GM23338 (cell line): ENCODE results near the gene ADGRD2. TPM values are rescaled to one million over a fixed set of nuclear protein-coding genes. Genes with fewer than 3 reads are reported as not detected.

Experiments used
- ATAC-seq: fragments of 200-7000 bp; cut with Tn5 transposase; 3 replicates; pipeline ENCODE4 v1.9.1; 2020
- DNase-seq: peaks from one replicate; pipeline ENCODE4 v3.0.0-alpha.2; 2015; ENCODE audit warnings: low spot score
- H2AFZ ChIP-seq: fragments of 200-600 bp; sonication (generic); 2 replicates; pipeline ENCODE4 v1.8.0; 2016; ENCODE audit warnings: antibody characterized with exemption, mild to moderate bottlenecking, moderate library complexity
- H3F3A ChIP-seq: fragments of 200-600 bp; sonication (generic); replicated peaks from 2 replicates; pipeline ENCODE4 v1.8.0; 2017; ENCODE audit warnings: antibody characterized with exemption, mixed run types, low read depth
- H3K27ac ChIP-seq: fragments of 200-600 bp; sonication (generic); 2 replicates; pipeline ENCODE4 v1.6.1; 2016; ENCODE audit warnings: low read depth
- H3K27me3 ChIP-seq: fragments of 200-600 bp; sonication (generic); 2 replicates; pipeline ENCODE4 v1.8.0; 2016; ENCODE audit warnings: mild to moderate bottlenecking, mixed run types, moderate library complexity; ENCODE audit not compliant: insufficient read depth
- H3K36me3 ChIP-seq: fragments of 200-600 bp; sonication (generic); 2 replicates; pipeline ENCODE4 v1.8.0; 2016; ENCODE audit warnings: mild to moderate bottlenecking; ENCODE audit not compliant: insufficient read depth
- H3K4me1 ChIP-seq: fragments of 200-600 bp; sonication (generic); 2 replicates; pipeline ENCODE4 v1.8.0; 2016; ENCODE audit warnings: mild to moderate bottlenecking, moderate library complexity; ENCODE audit not compliant: insufficient read depth
- H3K4me2 ChIP-seq: fragments of 200-600 bp; sonication (generic); 2 replicates; pipeline ENCODE4 v1.7.1; 2017; ENCODE audit warnings: mixed run types
- H3K4me3 ChIP-seq: fragments of 200-600 bp; sonication (generic); 2 replicates; pipeline ENCODE4 v1.6.1; 2016; ENCODE audit warnings: mixed run types
- H3K79me2 ChIP-seq: fragments of 200-600 bp; sonication (generic); replicated peaks from 2 replicates; pipeline ENCODE4 v1.8.0; 2017; ENCODE audit warnings: mild to moderate bottlenecking; ENCODE audit not compliant: insufficient read depth
- H3K9me2 ChIP-seq: fragments of 200-600 bp; sonication (generic); 2 replicates; pipeline ENCODE4 v1.8.0; 2017; ENCODE audit not compliant: insufficient read depth
- H4K20me1 ChIP-seq: fragments of 200-600 bp; sonication (generic); replicated peaks from 2 replicates; pipeline ENCODE4 v1.8.0; 2017; ENCODE audit warnings: mild to moderate bottlenecking; ENCODE audit not compliant: insufficient read depth
- H3K27ac Mint-ChIP-seq: 2 replicates; pipeline ENCODE4 v1.8.0; 2020; ENCODE audit warnings: inconsistent platforms, mild to moderate bottlenecking, moderate library complexity, mixed read lengths
- H3K27me3 Mint-ChIP-seq: 3 replicates; pipeline ENCODE4 v1.8.0; 2022; ENCODE audit warnings: low read depth, mild to moderate bottlenecking, moderate library complexity, mixed read lengths, inconsistent platforms; ENCODE audit not compliant: insufficient read depth, poor library complexity
- H3K36me3 Mint-ChIP-seq: 3 replicates; pipeline ENCODE4 v1.8.0; 2021; ENCODE audit warnings: low read depth, mild to moderate bottlenecking, inconsistent platforms, moderate library complexity, mixed read lengths
- H3K4me1 Mint-ChIP-seq: 3 replicates; pipeline ENCODE4 v1.8.0; 2020; ENCODE audit warnings: mild to moderate bottlenecking, inconsistent platforms, mixed read lengths
- H3K4me3 Mint-ChIP-seq: 3 replicates; pipeline ENCODE4 v1.8.0; 2021; ENCODE audit warnings: moderate library complexity, mild to moderate bottlenecking, inconsistent platforms, mixed read lengths
- H3K9me3 Mint-ChIP-seq: 3 replicates; pipeline ENCODE4 v1.8.0; 2020; ENCODE audit warnings: moderate library complexity, mild to moderate bottlenecking, inconsistent platforms, mixed read lengths
- CREB1 ChIP-seq: fragments of 250-450 bp; sonication (Bioruptor Pico); IDR thresholded peaks from 2 replicates; pipeline ENCODE4 v1.5.0; 2020; ENCODE audit warnings: low read depth, mild to moderate bottlenecking, moderate library complexity
- CTCF ChIP-seq, 2 experiments: fragments of 200-600 bp in 1 of 2; sonication (generic) in 1 of 2; conservative IDR thresholded peaks; 2 replicates each; pipeline versions ENCODE4 v1.5.1 to v1.6.1; 2016 to 2017; ENCODE audit warnings: antibody characterized with exemption in 2 of 2, low read depth in 2 of 2, mild to moderate bottlenecking in 2 of 2, moderate library complexity in 1 of 2
- ETS1 ChIP-seq: IDR thresholded peaks from 2 replicates; pipeline ENCODE4 v1.6.1; 2016; ENCODE audit warnings: antibody characterized with exemption
- EZH2 ChIP-seq: fragments of 200-600 bp; sonication (generic); IDR thresholded peaks from one replicate; pipeline ENCODE4 v1.8.0; 2017; ENCODE audit warnings: antibody characterized with exemption, mild to moderate bottlenecking, low read depth; ENCODE audit not compliant: unreplicated experiment
- EZH2phosphoT487 ChIP-seq: fragments of 200-600 bp; sonication (generic); IDR thresholded peaks from one replicate; pipeline ENCODE4 v1.8.1; 2018; ENCODE audit warnings: antibody characterized with exemption; ENCODE audit not compliant: unreplicated experiment
- JUNB ChIP-seq: IDR thresholded peaks from one replicate; pipeline ENCODE4 v1.6.1; 2016; ENCODE audit warnings: antibody characterized with exemption; ENCODE audit not compliant: unreplicated experiment
- NANOG ChIP-seq: IDR thresholded peaks from 2 replicates; pipeline ENCODE4 v1.6.1; 2016; ENCODE audit warnings: antibody characterized with exemption, borderline replicate concordance
- POLR2AphosphoS5 ChIP-seq: IDR thresholded peaks from 2 replicates; pipeline ENCODE4 v1.6.1; 2016; ENCODE audit warnings: antibody characterized with exemption, low read depth
- REST ChIP-seq: IDR thresholded peaks from one replicate; pipeline ENCODE4 v1.6.1; 2018; ENCODE audit warnings: antibody characterized with exemption; ENCODE audit not compliant: unreplicated experiment
- STAT1 ChIP-seq: IDR thresholded peaks from one replicate; pipeline ENCODE4 v1.6.1; 2016; ENCODE audit warnings: antibody characterized with exemption; ENCODE audit not compliant: unreplicated experiment
- ZNF114 ChIP-seq: fragments of 250-450 bp; sonication (Bioruptor Pico); IDR thresholded peaks from 2 replicates; pipeline ENCODE4 v1.5.0; 2020; ENCODE audit warnings: mild to moderate bottlenecking, moderate library complexity
- ZNF331 ChIP-seq: fragments of 250-450 bp; sonication (Bioruptor Pico); IDR thresholded peaks from 2 replicates; pipeline ENCODE4 v1.5.0; 2020; ENCODE audit warnings: low read depth, mild to moderate bottlenecking, moderate library complexity
- polyA plus RNA-seq: library from polyadenylated mRNA; unstranded; fragments of >200 nt; fragmentation: Nextera tagmentation; extraction: Ambion mirVana; gene quantifications from 2 replicates; pipeline ENCODE4 v1.2.1, GENCODE V29; 2016
- total RNA-seq: library from RNA; depleted of rRNA; stranded (reverse); fragments of >200 nt; shearing (Covaris generic); gene quantifications from 2 replicates; pipeline ENCODE4 v1.2.3, GENCODE V29; 2014

ADGRD2 gene
- total and polyA plus RNA-seq, 2 experiments from 2014 or later: 0.45 to 0.78 TPM

GRCh38 chr9:124482431-124483031, 32.3 kb downstream of the ADGRD2 start:
- Mint-ChIP-seq H3K4me1 (peaks cover 30% of the 10 kb centered on the region), H3K27me3 (peaks cover 37% of the 10 kb centered on the region), H3K9me3 (no peaks in the 10 kb centered on the region), H3K4me3 (peak overlapping the region; percentile 38; the same call in 2 of the 3 replicates), H3K36me3 (no peaks in the 10 kb centered on the region; the same call in 2 of the 3 replicates), H3K27ac (no peak overlapping the region)
- H4K20me1 ChIP-seq: no peaks in the 10 kb centered on the region
- H3F3A ChIP-seq: 0 out of 2 replicates have a peak, but pooled peaks cover 2% of the 10 kb centered on the region
- H3K27me3 ChIP-seq: peaks cover 41% of the 10 kb centered on the region
- H3K36me3 ChIP-seq: no peaks in the 10 kb centered on the region
- TF ChIP-seq ETS1 (no peak), ZNF114 (no peak)
- ATAC-seq: peak; percentile 21
- peaks cover 29% of the 10 kb centered on the region for H3K4me1 ChIP-seq
- no peak overlapping the region for H3K27ac ChIP-seq
- peak overlapping the region; percentile 73; the same call in 1 of the 2 replicates for H3K4me2 ChIP-seq
- H3K79me2 ChIP-seq: no peaks in the 10 kb centered on the region
- H3K4me3 ChIP-seq: peak overlapping the region; percentile 49; the same call in 1 of the 2 replicates
- H2AFZ ChIP-seq: peak overlapping the region; percentile 84; the same call in 1 of the 2 replicates
- DNase-seq: peak; percentile 58
- H3K9me2 ChIP-seq: no peaks in the 10 kb centered on the region

- H3K4me1 ChIP-seq: peaks cover 26% of the 10 kb centered on the region
- H4K20me1 ChIP-seq: no peaks in the 10 kb centered on the region
- no peaks in the 10 kb centered on the region for H3K79me2 ChIP-seq
- DNase-seq: no peak
- Mint-ChIP-seq H3K9me3 (no peaks in the 10 kb centered on the region), H3K4me3 (no peak overlapping the region; the same call in 2 of the 3 replicates), H3K36me3 (no peaks in the 10 kb centered on the region; the same call in 2 of the 3 replicates), H3K27ac (no peak overlapping the region), H3K27me3 (peaks cover 38% of the 10 kb centered on the region), H3K4me1 (peaks cover 32% of the 10 kb centered on the region)
- no peaks in the 10 kb centered on the region for H3K9me2 ChIP-seq
- 0 out of 2 replicates have a peak, but pooled peaks cover 2% of the 10 kb centered on the region for H3F3A ChIP-seq
- H3K27ac ChIP-seq: no peak overlapping the region
- H3K4me3 ChIP-seq: no peak overlapping the region
- H3K36me3 ChIP-seq: no peaks in the 10 kb centered on the region
- no peak overlapping the region for H3K4me2 ChIP-seq
- peaks cover 35% of the 10 kb centered on the region for H3K27me3 ChIP-seq
- H2AFZ ChIP-seq: no peak overlapping the region
- ATAC-seq: no peak
- no peak for TF ChIP-seq STAT1
- no peak for TF ChIP-seq CREB1 (CRISPR knock-in tag)
- no peak for TF ChIP-seq JUNB
- TF ChIP-seq CTCF (conservative IDR thresholded peaks at IDR 0.05; ENCODE audit: low read depth in 2 of 2): no peak
- no peak for TF ChIP-seq EZH2
- TF ChIP-seq NANOG: no peak
- TF ChIP-seq ZNF114: no peak
- no peak for TF ChIP-seq REST
- TF ChIP-seq ETS1: no peak
- no peak for TF ChIP-seq EZH2phosphoT487
- TF ChIP-seq ZNF331: no peak
- no peak for TF ChIP-seq POLR2AphosphoS5
Measured at GRCh38 chr9:124483481-124483880, 33.2 kb downstream of the ADGRD2 start.
